ENCODE data around the gene ENPEP.

DNA sequence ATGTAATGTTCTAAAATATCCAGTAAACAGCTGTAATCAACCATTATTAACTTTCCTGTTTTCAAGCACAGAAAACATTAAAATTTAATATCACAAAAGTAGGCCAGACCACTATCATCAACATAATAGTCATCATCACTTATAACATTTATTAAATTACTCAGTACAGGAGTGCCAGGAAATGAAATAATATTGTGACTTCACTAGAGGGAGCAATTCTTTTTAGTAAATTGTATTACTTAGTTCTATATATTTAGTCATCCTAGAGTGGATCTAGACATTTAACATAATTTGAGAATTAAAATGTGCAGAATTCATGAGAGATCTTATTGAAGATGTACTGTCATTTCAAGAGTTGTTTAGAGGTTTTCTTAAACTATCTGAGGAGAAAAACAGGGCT lies 113.3 kb downstream of the ENPEP start:
- TF ChIP-seq POLR2AphosphoS5 (IDR thresholded peaks at IDR 0.05; ENCODE audit: low read depth, low read length) = no peak
- TF ChIP-seq POLR2A (IDR thresholded peaks at IDR 0.05; ENCODE audit: low read depth, low read length) = no peak
- TF ChIP-seq TAF1 (IDR thresholded peaks at IDR 0.05; ENCODE audit: borderline replicate concordance, low read depth, low read length) = no peak

Measured in GM12892 (cell line).